Tibial nerve (tissue), 4 donors: Measurements from ENCODE around the gene PRIM2.

Experiments
- EP300 ChIP-seq, 2 donors: sonication (generic); formaldehyde crosslinking; IDR thresholded peaks; one replicate each; pipeline ENCODE4 v1.6.1; 2017; ENCODE audit warnings: antibody characterized with exemption in 2 of 2, mild to moderate bottlenecking in 1 of 2
- POLR2A ChIP-seq, 2 donors: fragments of 450-650 bp; IDR thresholded peaks; one replicate each; pipeline ENCODE4 v1.6.1; 2017; ENCODE audit warnings: antibody characterized with exemption in 2 of 2, mild to moderate bottlenecking in 2 of 2, moderate library complexity in 2 of 2
- TF ChIP-seq, protein P1 (sequence below), 5 experiments: fragments of 200-600 bp in 3 of 5; fragments of 450-650 bp in 2 of 5; sonication (generic) in 3 of 5; IDR thresholded peaks; one replicate each; pipeline ENCODE4 v1.5.1; 2016 to 2019; ENCODE audit warnings: antibody characterized with exemption in 5 of 5, mild to moderate bottlenecking in 3 of 5, moderate library complexity in 2 of 5

DNA sequence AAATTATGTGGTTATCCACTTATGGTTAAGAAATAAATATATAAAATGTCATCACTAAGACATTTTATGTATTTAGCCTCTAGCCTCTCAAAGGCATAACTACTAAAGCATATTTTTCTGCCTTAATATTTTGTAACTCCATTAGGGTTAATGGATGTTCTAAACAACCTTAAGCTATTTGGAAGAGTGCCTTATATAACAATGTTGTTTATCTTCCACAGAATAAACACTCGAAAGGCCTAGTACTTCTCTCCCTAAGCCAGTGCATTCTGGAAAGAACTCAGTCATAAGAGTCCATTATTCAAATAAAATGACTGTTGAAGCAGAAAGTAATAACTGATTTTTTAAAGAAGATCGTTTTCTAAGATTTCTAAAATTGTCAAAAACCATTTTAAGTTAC lies 15.0 kb upstream of the PRIM2 start:
- TF ChIP-seq, protein P1, sequence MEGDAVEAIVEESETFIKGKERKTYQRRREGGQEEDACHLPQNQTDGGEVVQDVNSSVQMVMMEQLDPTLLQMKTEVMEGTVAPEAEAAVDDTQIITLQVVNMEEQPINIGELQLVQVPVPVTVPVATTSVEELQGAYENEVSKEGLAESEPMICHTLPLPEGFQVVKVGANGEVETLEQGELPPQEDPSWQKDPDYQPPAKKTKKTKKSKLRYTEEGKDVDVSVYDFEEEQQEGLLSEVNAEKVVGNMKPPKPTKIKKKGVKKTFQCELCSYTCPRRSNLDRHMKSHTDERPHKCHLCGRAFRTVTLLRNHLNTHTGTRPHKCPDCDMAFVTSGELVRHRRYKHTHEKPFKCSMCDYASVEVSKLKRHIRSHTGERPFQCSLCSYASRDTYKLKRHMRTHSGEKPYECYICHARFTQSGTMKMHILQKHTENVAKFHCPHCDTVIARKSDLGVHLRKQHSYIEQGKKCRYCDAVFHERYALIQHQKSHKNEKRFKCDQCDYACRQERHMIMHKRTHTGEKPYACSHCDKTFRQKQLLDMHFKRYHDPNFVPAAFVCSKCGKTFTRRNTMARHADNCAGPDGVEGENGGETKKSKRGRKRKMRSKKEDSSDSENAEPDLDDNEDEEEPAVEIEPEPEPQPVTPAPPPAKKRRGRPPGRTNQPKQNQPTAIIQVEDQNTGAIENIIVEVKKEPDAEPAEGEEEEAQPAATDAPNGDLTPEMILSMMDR (IDR thresholded peaks at IDR 0.05) = no peak
- TF ChIP-seq POLR2A (IDR thresholded peaks at IDR 0.05) (no peak), EP300 (IDR thresholded peaks at IDR 0.05) (no peak)
